ENCODE measurements around the gene OR52M1. TPM values are rescaled to one million over a fixed set of nuclear protein-coding genes. Genes with fewer than 3 reads are reported as not detected.

Gene OR52M1
- total RNA-seq, 4 donors from 2014 or later = not detected

DNA sequence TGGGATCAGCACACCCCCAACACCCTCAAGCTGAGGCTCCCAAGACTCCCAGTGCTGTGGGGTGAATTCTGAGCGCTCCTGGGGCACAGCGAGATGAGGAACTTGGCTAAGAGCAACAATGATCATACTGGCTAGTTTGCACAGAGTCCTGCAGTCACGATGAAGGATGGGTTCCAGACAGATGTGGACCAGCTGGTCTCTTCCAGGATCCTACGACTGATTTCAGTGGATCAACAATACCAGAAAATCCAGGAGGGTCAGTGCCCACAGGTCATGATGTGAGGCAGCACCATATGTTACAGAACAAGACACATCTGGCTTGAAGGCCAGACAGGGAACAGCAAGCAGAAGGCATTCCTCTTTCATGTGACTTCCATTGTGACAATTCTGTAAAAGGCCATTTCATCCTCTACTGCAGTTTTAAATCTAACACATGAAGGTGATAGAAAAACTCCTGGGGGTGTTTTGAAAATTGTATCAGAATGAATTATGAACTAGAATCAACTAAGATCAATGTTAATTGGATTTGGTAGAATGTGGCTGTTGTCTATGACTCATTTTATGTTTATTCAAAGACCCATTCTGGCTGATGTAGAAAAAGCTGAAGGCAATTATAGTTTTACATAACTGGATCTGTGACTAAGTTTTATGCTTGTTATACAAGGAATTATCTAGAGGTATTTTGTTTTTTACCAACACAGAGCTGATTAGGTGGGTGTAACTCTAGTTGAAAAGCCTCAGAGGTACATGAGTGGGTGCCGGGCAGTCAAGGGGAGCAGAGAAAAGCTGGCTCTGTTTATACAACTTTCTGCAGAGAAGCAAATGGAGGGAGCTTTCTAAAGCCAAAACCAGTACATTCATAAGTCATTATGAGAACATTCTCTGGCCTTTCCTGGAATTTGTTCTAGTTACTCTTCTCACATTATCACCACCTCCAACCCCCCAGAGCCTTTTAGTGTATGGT, 33.4 kb upstream of the OR52M1 start:
- Histone ChIP-seq H3K9me3 (no peaks in the 10 kb centered on the region), H3K27me3 (no peaks in the 10 kb centered on the region), H3K4me1 (peaks cover 9 to 15% of the 10 kb centered on the region in 2 donors), H3K27ac (no peak overlapping the region), H3K36me3 (no peaks in the 10 kb centered on the region), H3K4me3 (replicated peaks in 1 of 3) (no peak overlapping the region)
- WGBS, 2 donors = 30 to 68% methylated on average over 4 to 5 of the region's 5 CpGs
- TF ChIP-seq, protein P1, sequence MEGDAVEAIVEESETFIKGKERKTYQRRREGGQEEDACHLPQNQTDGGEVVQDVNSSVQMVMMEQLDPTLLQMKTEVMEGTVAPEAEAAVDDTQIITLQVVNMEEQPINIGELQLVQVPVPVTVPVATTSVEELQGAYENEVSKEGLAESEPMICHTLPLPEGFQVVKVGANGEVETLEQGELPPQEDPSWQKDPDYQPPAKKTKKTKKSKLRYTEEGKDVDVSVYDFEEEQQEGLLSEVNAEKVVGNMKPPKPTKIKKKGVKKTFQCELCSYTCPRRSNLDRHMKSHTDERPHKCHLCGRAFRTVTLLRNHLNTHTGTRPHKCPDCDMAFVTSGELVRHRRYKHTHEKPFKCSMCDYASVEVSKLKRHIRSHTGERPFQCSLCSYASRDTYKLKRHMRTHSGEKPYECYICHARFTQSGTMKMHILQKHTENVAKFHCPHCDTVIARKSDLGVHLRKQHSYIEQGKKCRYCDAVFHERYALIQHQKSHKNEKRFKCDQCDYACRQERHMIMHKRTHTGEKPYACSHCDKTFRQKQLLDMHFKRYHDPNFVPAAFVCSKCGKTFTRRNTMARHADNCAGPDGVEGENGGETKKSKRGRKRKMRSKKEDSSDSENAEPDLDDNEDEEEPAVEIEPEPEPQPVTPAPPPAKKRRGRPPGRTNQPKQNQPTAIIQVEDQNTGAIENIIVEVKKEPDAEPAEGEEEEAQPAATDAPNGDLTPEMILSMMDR (IDR thresholded peaks at IDR 0.05) = no peak
- TF ChIP-seq POLR2A (IDR thresholded peaks at IDR 0.05) = no peak
- peak; percentile 5 to 58 for DNase-seq
- intact Hi-C loops (cut with DNase I) = no loop called here

DNA sequence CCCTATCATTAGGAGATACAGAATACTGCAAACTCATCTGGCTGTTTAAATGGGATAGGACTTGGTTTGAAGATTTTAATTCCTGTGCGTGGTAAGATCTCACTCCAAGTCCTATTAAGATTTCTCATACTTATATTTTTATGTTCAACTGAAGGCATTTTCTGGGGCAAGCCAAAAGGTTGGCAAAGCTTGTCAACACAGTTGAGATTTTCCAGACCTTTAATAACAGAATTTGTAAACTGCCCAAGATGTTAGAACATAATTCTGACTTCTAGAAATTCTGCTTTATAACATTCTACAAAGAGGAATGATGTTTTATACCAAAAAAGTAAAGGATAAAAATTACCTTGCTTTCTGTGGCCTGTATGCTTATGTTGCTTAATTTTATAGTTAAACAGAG, 30.8 kb upstream of the OR52M1 start:
- no peaks in the 10 kb centered on the region for H3K36me3 ChIP-seq
- intact Hi-C loops (cut with DNase I) = no loop called here
- TF ChIP-seq POLR2A (IDR thresholded peaks at IDR 0.05) = no peak
- TF ChIP-seq, protein P1 (IDR thresholded peaks at IDR 0.05) = no peak
- no peaks in the 10 kb centered on the region for H3K9me3 ChIP-seq
- no peak overlapping the region for H3K4me3 ChIP-seq (replicated peaks in 1 of 3)
- peaks cover 9 to 11% of the 10 kb centered on the region in 2 donors for H3K4me1 ChIP-seq
- H3K27ac ChIP-seq = no peak overlapping the region
- no peak for DNase-seq
- 88 to 89% methylated on average over 1 of the region's 1 CpG for WGBS, 2 donors
- H3K27me3 ChIP-seq = no peaks in the 10 kb centered on the region

DNA sequence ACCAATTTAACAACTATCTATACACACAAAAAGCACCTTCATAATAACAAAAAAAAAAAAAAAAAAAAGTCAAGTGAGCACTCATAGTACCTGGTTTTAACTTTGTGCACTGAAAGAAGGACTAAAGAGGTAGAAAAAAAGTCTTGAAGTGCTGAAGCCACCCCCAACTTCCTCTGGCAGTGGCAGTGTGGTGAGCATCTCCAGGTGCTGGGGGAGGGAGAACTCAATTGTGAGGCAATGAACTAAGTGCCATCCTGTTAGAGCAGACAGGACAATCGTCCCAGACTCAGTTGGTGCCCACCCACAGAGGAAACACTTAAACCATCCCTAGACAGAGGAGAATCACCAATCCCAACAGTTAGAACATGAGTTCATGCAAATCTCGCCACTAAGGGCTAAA, 22.7 kb upstream of the OR52M1 start:
- Histone ChIP-seq H3K9me3 (no peaks in the 10 kb centered on the region), H3K36me3 (no peaks in the 10 kb centered on the region), H3K27me3 (no peaks in the 10 kb centered on the region), H3K4me1 (no peaks in the 10 kb centered on the region), H3K4me3 (replicated peaks in 1 of 3) (no peak overlapping the region), H3K27ac (no peak overlapping the region)
- no peak for TF ChIP-seq POLR2A (IDR thresholded peaks at IDR 0.05)
- TF ChIP-seq, protein P1 (IDR thresholded peaks at IDR 0.05) = no peak
- WGBS, 2 donors = 48 to 53% methylated on average over 2 of the region's 2 CpGs
- intact Hi-C loops (cut with DNase I) = no loop called here
- DNase-seq = no peak

DNA sequence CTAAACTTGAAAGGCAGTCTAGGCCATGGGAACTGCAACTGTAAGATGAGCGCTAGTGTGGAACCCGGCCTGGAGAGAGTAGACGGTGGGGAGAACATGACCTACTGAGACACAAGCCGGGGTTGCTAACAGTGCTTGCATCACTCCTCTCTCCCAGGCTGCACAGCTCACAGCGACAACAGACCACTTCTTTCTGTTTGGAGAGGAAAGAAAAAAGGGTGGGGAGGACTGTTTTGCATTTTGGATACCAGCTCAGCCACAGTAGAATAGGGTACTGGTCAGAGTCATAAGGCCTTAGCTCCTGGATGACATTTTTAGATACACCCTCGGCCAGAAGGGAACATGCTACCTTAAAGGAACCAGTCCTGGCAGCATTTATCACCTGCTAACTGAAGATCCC, 22.2 kb upstream of the OR52M1 start:
- DNase-seq = no peak
- Histone ChIP-seq H3K36me3 (no peaks in the 10 kb centered on the region), H3K9me3 (no peaks in the 10 kb centered on the region), H3K27ac (no peak overlapping the region), H3K4me3 (replicated peaks in 1 of 3) (no peak overlapping the region), H3K4me1 (no peaks in the 10 kb centered on the region), H3K27me3 (no peaks in the 10 kb centered on the region)
- no peak for TF ChIP-seq POLR2A (IDR thresholded peaks at IDR 0.05)
- TF ChIP-seq, protein P1 (IDR thresholded peaks at IDR 0.05) = no peak
- WGBS, 2 donors = 84 to 91% methylated on average over 6 of the region's 6 CpGs
- intact Hi-C loops (cut with DNase I) = no loop called here

DNA sequence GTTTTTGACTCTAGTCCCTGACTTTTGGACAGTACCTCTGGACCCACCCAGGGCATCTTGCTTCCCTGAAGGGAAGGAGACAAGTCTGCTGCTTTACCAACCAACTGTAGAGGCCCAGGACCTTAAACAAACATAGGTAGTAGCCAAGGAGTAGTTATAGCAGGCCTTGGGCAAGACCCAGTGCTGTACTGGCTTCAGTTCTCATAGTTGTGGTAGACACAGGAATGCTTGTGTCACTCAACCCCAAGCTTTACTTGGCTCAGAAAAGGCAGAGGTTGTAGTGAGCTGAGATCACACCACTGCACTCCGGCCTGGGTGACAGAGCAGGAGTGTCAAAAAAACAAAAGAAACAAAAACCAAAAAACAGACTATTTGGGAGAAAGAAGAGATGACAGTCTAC, 21.3 kb upstream of the OR52M1 start:
- intact Hi-C loops (cut with DNase I) = no loop called here
- WGBS, 2 donors = 73 to 91% methylated on average over 1 of the region's 1 CpG

More for the DNA sequence above, 21.3 kb upstream of the OR52M1 start:
- no peak overlapping the region for H3K27ac ChIP-seq
- no peaks in the 10 kb centered on the region for H3K36me3 ChIP-seq
- H3K9me3 ChIP-seq = no peaks in the 10 kb centered on the region
- H3K27me3 ChIP-seq = no peaks in the 10 kb centered on the region
- TF ChIP-seq, protein P1 (IDR thresholded peaks at IDR 0.05) = no peak
- no peak for TF ChIP-seq POLR2A (IDR thresholded peaks at IDR 0.05)
- no peak for DNase-seq
- no peaks in the 10 kb centered on the region for H3K4me1 ChIP-seq
- H3K4me3 ChIP-seq (replicated peaks in 1 of 3) = no peak overlapping the region

Measured in thyroid gland (tissue), 4 donors.